Activated CD8-positive, alpha-beta memory T cell treated with anti-CD3 and anti-CD28 coated beads, Interleukin-2, amount 50 U/mL, for 1 hour (primary cell): ENCODE results near the gene RAB25.

Source experiments
- DNase-seq: peaks from one replicate; pipeline ENCODE4 v3.0.0-alpha.2; 2020; ENCODE audit errors: extremely low read depth

Gene RAB25

DNA sequence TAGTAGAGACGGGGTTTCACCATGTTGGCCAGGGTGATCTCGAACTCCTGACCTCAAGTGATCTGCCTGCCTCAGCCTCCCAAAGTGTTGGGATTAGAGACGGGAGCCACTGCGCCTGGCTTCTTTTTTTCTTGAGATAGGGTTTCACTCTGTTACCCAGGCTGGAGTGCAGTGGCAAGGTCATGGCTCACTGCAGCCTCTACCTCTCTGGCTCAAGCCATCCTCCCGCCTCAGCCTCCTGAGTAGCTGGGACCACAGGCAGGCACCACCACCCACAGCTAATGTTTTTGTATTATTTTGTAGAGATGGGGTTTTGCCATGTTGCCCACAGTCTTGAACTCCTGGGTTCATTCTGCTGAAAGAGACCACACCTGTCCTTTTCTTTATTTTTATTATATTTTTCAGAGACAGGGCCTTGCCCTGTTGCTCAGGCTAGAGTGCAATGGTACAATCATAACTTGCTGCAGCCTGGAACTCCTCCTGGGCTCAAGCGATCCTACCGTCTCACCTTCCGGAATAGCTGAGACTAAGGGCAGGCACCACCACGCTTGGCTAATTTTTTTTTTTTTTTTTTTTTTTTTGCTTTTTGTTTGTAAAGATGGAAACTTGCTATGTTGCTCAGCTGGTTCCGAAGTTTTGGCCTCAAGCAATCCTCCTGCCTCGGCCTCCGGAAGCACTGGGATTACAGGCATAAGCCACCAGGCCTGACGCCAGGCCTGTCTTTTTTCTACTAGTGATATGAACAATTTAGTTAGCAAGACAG lies 56.6 kb downstream of the RAB25 start:
- no peak for DNase-seq

DNA sequence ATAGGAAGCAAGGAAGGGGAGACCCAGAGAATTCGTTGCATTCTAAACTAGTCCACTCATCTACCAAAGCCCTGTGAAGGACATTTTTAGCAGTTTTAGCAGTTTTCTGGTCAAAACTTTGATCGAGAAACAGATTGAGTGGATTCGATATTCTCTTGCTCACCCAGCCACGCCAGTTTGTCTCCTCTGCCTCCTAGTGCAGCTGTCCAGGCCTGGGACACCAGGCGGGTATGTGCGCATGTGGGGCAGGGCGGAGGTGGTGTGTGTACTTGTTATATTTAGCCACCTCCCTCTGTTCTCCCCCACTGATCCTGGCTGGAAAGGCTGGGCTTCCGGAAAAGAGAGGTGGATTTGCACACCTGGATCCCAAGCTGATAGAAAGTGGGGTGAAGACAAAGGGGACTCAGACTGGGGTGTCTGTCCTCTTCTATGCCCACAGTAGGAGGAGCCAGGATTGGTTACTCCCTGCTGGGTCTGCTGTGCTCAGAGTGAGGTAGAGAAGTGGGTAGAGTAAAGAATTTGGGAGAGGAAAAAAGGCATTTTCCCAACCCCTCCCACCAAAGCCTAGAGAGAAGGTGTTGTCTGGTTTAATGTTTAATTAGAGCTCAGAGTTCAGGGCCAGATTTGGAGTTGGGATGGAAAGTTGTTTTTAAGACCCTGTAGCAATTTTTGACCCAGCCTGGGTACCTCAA lies 57.4 kb downstream of the RAB25 start:
- DNase-seq: no peak

DNA sequence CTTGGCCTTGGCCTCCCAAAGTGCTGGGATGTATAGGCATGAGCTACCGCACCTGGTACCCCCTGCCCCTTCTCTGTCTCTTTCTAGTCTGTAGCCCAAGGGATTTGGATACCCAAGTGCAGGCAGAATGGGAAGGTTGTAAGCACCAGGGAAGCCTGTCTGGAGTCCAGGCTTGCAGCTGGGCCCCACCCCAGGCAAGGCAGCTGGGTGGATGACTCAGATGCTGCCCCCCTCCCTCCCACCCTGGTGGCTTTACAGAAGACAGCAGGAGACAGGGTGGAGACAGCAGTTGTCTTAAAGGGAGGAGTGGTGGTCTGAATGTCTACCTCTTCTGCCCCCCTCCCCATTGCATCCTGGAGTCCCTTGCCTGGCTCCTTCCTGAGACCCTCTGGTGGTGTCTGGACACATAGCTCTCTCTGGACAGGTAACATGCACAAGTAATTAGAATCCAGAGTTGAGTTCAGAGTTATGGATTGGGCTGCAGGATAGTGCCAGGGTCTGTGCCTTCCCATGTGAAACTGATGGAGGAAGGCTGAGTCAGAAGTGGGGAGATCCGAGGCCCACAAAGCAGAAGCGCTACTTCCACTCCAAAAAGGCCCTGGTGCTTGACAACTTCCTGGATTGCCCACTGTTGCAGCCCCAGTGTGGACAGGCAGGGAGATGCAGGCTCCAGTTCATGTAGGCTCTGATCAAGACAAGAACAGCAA lies 58.7 kb downstream of the RAB25 start:
- no peak for DNase-seq
